Ramos (cell line): Measurements from ENCODE around the gene CHST8.
"Not testable (repeated sequence)": the region's sequence is repeated elsewhere in the genome, so short reads cannot be mapped to it uniquely, and the experiment has no call there.

Source experiments
- in situ Hi-C: fragments of 300-500 bp; cut with MboI; formaldehyde crosslinking; loops from one replicate; pipeline ENCODE4 v1.14.3; 2022; ENCODE audit warnings: low sequenced_read_pairs; ENCODE audit not compliant: unreplicated experiment

CHST8 gene, protein sequence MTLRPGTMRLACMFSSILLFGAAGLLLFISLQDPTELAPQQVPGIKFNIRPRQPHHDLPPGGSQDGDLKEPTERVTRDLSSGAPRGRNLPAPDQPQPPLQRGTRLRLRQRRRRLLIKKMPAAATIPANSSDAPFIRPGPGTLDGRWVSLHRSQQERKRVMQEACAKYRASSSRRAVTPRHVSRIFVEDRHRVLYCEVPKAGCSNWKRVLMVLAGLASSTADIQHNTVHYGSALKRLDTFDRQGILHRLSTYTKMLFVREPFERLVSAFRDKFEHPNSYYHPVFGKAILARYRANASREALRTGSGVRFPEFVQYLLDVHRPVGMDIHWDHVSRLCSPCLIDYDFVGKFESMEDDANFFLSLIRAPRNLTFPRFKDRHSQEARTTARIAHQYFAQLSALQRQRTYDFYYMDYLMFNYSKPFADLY

DNA sequence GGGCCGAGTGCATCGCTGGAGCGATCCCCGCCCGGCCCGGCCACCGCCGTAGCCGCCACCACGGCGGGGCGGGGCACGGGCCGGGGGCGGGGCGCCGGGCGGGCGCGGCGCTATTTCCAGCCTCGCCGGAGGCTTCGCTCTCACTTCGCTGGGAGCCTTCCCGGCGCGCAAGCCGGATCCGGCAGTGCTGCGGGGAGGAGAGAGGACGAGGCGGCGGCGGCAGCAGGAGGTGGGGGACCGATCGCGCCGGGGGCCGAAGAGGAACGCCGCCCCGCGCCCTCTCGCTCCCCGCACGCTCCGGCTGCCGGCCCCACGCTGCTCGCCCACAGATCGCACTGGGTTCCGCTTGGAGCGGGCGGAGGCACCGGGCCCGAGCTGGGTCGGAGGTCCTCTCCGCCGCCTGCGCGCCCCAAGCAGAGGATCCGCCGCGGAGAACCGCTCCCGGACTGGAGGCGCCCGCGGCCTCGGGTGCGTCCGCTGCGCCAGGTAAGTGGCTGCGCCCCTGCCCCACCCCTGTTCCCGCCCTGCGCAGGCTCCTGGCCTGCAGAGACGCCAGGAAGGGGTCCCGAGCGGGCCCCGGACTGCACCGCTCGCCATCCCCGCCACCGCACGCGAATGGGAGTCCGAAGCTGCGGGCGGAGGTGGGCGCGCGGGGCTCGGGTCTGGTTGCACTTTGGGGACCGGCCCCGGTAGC is at the start of gene CHST8:
CHST8 (plus strand) TSS at position 143 of the 694 bp plus-strand sequence. CDS start 67,309 bp downstream, outside the sequence.
- in situ Hi-C loops = no loop called here

DNA sequence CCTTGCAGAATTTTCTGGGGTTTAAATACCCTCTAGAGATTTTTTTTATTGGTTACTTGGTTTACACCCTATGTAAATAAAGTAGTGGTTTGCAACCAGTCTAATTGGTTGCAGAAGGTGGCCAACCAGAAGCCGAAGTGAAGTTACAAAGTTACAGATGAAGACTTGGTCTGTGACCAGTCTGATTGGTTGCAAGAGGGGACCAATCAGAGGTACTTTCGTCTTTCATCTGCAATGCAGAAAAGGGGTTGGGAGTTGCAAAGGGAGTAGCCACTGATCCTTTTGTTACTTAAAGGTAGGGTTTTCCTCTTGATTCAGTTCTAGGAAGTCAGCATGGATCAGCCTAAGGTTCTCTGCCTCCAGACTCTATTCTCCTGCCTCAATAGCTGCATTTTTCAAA is 48.8 kb upstream of the CHST8 start:
- in situ Hi-C loops = no loop called here

DNA sequence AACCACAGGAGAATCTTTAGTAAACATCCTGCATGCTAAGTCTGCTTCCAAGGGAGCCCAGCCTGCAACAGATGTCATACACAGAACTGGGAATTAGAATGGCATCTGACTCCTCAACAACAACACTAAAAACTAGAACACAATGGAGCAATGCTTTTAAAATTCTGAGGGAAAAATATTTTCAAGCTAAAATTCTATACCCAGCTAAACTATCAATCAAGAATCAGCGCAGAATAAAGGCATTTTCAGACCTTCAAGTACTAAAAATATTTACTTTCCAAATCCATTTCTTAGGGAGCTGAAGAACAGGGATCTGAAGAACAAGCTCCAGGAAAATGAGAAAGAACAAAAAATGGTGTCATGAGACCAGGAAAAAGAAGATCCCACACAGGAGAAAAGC is 46.9 kb upstream of the CHST8 start:
- in situ Hi-C loops = no loop called here

- in situ Hi-C loops = no loop called here
These were observed 43.1 kb upstream of the CHST8 start for GRCh38 chr19:33578697-33579096.

GRCh38 chr19:33580026-33580644 is 41.6 kb upstream of the CHST8 start:
- in situ Hi-C loops = no loop called here

GRCh38 chr19:33580645-33581037 is 41.1 kb upstream of the CHST8 start:
- in situ Hi-C loops = no loop called here

DNA sequence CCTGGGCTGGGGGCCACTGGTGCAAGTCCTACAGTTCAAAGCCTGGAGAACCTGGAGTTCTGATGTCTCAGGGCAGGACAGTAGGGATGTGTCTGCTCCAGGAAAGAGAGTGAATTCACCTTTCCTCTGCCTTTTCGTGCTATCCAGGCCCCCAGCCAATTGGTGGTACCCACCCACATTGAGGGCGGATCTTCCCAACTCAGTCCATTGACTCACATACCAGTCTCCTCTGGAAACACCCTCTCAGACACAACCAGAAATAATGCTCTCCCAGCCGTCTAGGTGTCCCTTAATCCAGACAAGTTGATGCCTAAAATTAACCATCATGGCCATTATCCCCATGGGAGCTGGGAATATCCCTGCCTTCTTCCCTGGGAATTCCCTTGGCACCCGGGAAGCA is 38.8 kb upstream of the CHST8 start:
- in situ Hi-C loops = no loop called here

DNA sequence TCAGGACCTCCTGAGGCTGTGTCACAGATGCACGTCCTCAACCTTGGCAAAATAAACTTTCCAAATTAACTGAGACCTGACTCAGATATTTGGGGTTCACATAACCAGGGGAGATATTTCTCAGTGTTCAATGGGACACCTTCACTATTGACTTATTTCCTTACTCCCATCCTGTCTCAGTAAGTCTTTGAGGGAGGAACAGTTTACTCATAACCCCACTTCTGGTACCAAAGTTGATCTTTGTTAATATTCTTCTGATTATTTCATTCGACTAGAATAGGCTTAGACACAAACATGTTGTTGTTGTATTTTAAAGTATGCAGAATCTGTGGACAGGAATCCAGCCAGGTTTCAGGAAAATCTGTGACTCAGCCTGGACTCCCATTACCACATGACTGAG is 34.6 kb upstream of the CHST8 start:
- in situ Hi-C loops = no loop called here

DNA sequence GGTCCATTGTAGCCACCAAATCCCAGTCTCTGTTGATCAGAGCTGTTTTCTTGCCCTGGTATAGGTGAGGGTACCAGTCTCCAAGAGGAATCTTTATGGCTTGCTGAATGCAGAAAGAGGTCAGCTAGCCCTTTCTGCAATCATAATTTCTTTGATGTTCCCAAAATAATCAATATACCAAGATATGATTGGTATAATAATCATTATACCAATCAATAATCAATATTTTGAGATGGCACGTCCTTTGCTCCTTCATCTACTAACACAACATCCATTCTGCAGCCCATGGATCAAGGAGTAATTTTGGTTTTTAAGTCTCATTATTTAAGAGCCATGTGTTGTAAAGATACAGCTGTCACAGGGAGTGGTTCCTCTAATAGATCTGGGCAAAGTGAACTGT is 31.5 kb upstream of the CHST8 start:
- in situ Hi-C loops = no loop called here

- in situ Hi-C loops = no loop called here
These were observed 26.0 kb upstream of the CHST8 start for GRCh38 chr19:33595783-33596182.

GRCh38 chr19:33601583-33601982 is 20.2 kb upstream of the CHST8 start:
- in situ Hi-C loops = no loop called here

DNA sequence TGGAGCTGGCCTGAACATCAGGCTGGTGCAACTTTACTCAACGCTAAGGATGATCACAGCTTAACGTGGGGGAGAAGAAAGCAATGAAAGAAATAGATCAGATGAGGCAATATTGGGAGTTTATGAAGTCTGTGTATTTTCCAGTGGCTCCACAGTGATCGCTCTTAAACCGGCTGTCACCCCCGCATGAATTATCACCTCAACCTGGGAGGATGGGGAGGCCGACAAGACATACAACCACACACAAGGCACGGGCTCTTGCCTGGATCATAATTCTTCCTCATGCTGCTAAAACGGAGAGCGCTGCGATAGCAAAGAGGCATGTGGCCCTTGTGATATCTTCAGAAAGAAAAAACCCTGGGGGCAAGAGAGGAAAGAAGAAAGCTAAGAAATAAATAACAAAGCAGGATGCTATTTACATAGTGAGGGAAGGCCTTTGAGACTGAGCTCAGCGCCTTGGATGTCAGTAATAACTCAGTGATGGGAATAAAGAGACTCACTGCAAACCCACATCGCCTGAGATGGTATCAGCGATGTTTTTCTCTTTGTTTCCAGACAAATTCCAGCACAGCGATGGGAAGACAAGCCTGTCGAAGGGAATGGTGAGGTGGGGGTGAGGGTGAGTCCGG is 19.1 kb upstream of the CHST8 start:
- in situ Hi-C loops = no loop called here

DNA sequence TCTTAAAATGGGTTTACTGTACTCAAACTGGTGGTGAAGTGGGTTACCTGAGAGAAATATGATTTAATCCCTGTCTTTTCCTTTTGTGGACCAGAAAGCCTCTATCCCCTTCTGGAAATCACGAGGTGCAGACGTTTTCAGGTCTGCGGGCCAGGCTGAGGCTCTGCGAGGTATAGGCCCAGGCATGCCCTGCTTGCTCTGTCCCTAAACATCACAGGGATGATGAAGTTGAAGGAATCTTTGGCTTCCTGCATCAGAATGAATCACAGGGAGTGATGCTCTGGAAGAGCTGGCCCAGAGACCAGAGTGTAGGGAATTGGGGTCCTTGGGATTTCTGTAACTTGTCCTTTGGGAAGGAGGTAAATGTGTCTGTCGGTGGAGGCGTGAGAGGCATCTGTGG is 18.4 kb upstream of the CHST8 start:
- in situ Hi-C loops = no loop called here

- in situ Hi-C loops = no loop called here
These were observed 17.1 kb upstream of the CHST8 start for GRCh38 chr19:33604651-33605050.

- in situ Hi-C loops = not testable (repeated sequence)
These were observed 15.9 kb upstream of the CHST8 start for GRCh38 chr19:33605803-33606295.

DNA sequence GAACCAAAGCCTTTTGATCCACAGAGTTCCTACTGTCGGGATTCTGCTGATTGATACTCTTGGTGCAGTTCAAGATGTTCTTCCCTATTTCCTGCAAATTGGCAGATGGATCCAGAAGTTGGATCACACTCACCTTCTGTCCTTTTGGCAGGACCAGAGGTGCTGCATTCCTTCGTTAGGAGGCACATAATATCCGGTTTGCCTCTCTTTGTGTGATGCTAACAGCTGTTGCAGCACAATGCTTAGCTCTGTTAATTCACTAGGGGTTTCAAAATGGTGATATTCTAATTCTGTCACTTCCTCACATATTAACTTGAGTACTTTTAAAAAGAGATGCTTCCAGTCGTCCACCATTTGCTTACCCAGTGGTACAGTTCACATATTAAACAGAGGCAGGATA is 15.2 kb upstream of the CHST8 start:
- in situ Hi-C loops = no loop called here

DNA sequence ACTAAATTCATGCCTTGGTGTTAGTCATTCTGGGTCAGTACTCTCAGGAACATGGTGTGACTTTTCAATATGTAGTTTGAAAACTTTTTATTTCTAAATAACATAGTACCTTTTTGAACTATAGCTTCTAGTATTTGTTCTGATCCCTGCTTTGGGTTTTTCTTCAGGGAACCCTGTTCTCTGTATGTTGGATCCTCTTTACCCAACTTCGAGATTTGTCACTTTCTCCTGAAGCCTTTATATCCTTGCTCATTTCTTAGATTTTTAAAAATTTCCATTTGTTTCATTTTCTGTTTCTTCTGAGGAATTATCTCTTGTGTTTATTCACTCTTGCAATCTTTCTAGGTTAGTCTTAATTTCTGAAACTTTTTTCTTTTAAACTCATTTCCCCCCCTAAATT is 12.4 kb upstream of the CHST8 start:
- in situ Hi-C loops = no loop called here

- in situ Hi-C loops = no loop called here
These were observed 11.2 kb upstream of the CHST8 start for GRCh38 chr19:33610588-33610987.

DNA sequence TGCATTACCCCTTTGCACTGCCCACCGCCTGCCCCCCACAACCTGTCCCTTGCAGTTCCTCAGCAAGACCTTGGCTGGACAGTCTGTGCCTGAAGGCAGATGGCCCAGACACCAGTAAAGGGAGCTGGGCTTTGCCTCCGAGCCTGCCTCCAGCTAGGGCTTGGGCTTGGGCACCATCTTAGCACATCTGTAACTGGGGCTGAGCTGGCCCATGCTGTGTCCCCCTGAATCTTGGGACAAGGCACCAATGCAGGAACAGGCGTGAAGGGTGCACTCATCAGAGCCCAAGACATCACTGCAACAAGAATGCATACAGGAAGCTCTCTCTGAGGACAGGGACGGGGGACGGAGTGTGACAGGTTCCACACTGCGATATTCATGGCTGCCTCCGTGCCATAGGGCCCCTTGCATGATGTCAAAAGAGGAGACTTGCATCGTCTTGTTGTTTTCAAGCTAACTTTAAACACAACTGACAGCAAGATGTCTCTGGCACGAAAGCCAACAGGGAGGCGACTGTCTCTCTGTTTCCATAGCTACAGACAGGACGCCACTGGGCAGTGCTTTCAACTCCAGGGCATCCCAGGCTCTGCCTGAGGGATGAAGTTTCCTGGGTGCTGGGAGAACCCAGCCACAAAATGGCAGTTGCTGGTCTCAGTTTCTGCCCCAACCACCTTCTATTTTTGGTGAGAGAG is 8.7 kb upstream of the CHST8 start:
- in situ Hi-C loops = no loop called here

DNA sequence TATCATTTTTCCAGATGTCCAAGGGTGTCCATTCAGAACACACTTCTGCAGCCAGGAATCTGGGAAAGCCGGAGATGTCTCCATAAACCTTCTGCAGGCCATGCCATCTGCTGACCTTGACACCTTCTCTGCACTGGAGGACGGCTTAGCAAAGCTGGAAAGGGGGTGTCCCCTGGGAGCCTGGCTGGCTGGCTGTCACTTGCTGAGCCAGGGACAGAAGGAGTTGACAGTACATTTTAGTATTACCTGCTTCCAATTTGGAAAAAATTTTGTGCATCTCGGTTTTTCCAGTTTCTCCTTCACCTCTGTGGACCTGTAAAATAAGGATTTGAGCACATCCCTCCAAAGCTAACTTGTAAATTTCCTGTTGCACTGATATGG is 8.1 kb upstream of the CHST8 start:
- in situ Hi-C loops = no loop called here
